Stimulated activated CD8-positive, alpha-beta memory T cell treated with anti-CD3 and anti-CD28 coated beads, Interleukin-7, amount 100 ng/mL, for 1 hour (primary cell): Measurements from ENCODE around the gene PEAK3.

Experiments
- DNase-seq, 2 donors: peaks; one replicate each; pipeline ENCODE4 v3.0.0-alpha.2; 2020; ENCODE audit warnings: low read depth in 2 of 2

The PEAK3 gene

GRCh38 chr19:2282062-2282861, at the start of gene PEAK3:
Gene PEAK3, minus strand, starts transcription at chr19:2282175. Its CDS starts 1,244 bp downstream, at chr19:2280931.
- no peak for DNase-seq

- DNase-seq, result no peak
Measured at GRCh38 chr19:2330632-2331284, 48.8 kb upstream of the PEAK3 start.

- no peak for DNase-seq
Measured at GRCh38 chr19:2330255-2330631, 48.3 kb upstream of the PEAK3 start.

GRCh38 chr19:2329501-2329916, 47.5 kb upstream of the PEAK3 start:
- DNase-seq, result no peak

GRCh38 chr19:2329149-2329478, 47.1 kb upstream of the PEAK3 start:
- DNase-seq, result no peak

- DNase-seq, result peak; percentile 86 to 90
Measured at GRCh38 chr19:2328401-2329148, 46.6 kb upstream of the PEAK3 start, which contains the start of the genes LSM7 and SPPL2B. Gene LSM7, minus strand, starts transcription at chr19:2328586. Its CDS starts 20 bp downstream, at chr19:2328566. Gene SPPL2B, plus strand, starts transcription at chr19:2328684. Its CDS starts 26 bp downstream, at chr19:2328710.

- DNase-seq, result no peak
Measured at GRCh38 chr19:2327773-2328400, 45.9 kb upstream of the PEAK3 start.

- no peak for DNase-seq
Measured at GRCh38 chr19:2326699-2327360, 44.9 kb upstream of the PEAK3 start.

GRCh38 chr19:2325281-2326046, 43.5 kb upstream of the PEAK3 start:
- DNase-seq, result no peak

- no peak for DNase-seq
Measured at GRCh38 chr19:2324220-2324948, 42.4 kb upstream of the PEAK3 start.

GRCh38 chr19:2323707-2324106, 41.7 kb upstream of the PEAK3 start:
- no peak for DNase-seq

GRCh38 chr19:2321565-2322283, 39.7 kb upstream of the PEAK3 start:
- no peak for DNase-seq

- DNase-seq, result no peak
Measured at GRCh38 chr19:2320939-2321338, 39.0 kb upstream of the PEAK3 start.

GRCh38 chr19:2320049-2320448, 38.1 kb upstream of the PEAK3 start:
- DNase-seq, result no peak

- DNase-seq, result no peak
Measured at GRCh38 chr19:2319551-2319950, 37.6 kb upstream of the PEAK3 start.

GRCh38 chr19:2318923-2319322, 36.9 kb upstream of the PEAK3 start:
- DNase-seq, result no peak

- DNase-seq, result no peak
Measured at GRCh38 chr19:2317756-2318155, 35.8 kb upstream of the PEAK3 start.

GRCh38 chr19:2317300-2317699, 35.3 kb upstream of the PEAK3 start:
- no peak for DNase-seq

GRCh38 chr19:2315818-2316353, 33.9 kb upstream of the PEAK3 start:
- DNase-seq, result no peak
